ENCODE measurements around the gene SNX20. TPM values are rescaled to one million over a fixed set of nuclear protein-coding genes. Genes with fewer than 3 reads are reported as not detected.

Gene SNX20
- total RNA-seq, 4 donors from 2014 or later, result 0.81 to 2.1 (median 1.2) TPM

- peaks cover 17% of the 10 kb centered on the region for H3K4me1 ChIP-seq
- WGBS, result 87% methylated on average over 1 of the region's 1 CpG
- H3K27me3 ChIP-seq, result no peaks in the 10 kb centered on the region
- no peak overlapping the region for H3K27ac ChIP-seq
- no peaks in the 10 kb centered on the region for H3K36me3 ChIP-seq
- no peak for DNase-seq (ENCODE audit: low spot score in 2 of 2)
- H3K4me3 ChIP-seq, result no peak overlapping the region
- no peak for TF ChIP-seq POLR2AphosphoS5 (IDR thresholded peaks at IDR 0.05)
- no peaks in the 10 kb centered on the region for H3K9me3 ChIP-seq
Measured at GRCh38 chr16:50704245-50704644, 23.1 kb upstream of the SNX20 start.

DNA sequence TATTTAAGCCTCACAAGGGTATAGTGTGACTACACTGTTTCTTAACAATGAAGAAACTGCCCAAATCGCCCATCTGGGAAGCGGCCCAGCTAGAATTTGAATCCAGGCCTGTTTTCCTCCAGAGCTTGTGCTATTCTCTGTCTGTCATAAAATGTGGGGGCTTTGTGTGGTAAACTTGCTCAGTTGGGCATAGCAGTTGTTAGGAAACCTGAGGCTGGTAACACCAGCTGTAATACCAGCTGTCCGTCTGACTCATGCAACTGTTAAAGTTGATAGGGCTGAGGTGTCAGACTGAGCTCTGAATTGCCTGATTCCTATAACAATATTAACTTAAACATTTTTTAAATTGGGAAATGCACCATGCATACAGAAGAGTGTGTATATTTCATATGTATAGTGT, 21.6 kb upstream of the SNX20 start:
- H3K4me1 ChIP-seq, result peaks cover 27% of the 10 kb centered on the region
- no peaks in the 10 kb centered on the region for H3K36me3 ChIP-seq
- no peak for DNase-seq (ENCODE audit: low spot score in 2 of 2)
- H3K4me3 ChIP-seq, result no peak overlapping the region
- TF ChIP-seq CTCF (IDR thresholded peaks at IDR 0.05), result no peak
- no peak for TF ChIP-seq EP300 (IDR thresholded peaks at IDR 0.05)
- no peak for TF ChIP-seq POLR2A (IDR thresholded peaks at IDR 0.05)
- TF ChIP-seq POLR2AphosphoS5 (IDR thresholded peaks at IDR 0.05), result no peak
- H3K27me3 ChIP-seq, result no peaks in the 10 kb centered on the region
- no peaks in the 10 kb centered on the region for H3K9me3 ChIP-seq
- H3K27ac ChIP-seq, result no peak overlapping the region
- WGBS, result 87% methylated on average over 3 of the region's 3 CpGs

DNA sequence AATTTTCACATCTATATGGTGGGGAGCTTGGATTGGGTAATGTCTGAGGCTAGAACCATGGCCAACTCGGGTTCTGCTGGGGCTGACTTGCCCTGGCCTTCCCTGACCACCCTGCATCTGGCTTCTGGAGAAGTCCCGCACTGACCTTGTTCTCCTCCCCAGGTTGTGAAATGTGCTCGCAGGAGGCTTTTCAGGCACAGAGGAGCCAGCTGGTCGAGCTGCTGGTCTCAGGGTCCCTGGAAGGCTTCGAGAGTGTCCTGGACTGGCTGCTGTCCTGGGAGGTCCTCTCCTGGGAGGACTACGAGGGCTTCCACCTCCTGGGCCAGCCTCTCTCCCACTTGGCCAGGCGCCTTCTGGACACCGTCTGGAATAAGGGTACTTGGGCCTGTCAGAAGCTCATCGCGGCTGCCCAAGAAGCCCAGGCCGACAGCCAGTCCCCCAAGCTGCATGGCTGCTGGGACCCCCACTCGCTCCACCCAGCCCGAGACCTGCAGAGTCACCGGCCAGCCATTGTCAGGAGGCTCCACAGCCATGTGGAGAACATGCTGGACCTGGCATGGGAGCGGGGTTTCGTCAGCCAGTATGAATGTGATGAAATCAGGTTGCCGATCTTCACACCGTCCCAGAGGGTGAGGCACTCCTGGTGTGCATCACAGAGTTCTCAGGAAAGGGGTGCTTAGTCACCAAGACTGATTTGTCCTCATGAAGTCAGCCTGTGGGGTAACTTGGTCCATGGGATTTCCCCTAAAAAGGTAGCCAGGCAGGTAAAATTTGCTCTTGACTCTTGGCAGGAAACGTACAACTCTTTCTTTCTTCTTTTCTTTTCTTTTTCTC, 18.4 kb upstream of the SNX20 start:
- peak in 2 of 3 donors; percentile 53 to 55 for TF ChIP-seq POLR2AphosphoS5 (IDR thresholded peaks at IDR 0.05)
- no peak for TF ChIP-seq EP300 (IDR thresholded peaks at IDR 0.05)
- 72% methylated on average over 12 of the region's 19 CpGs for WGBS
- no peaks in the 10 kb centered on the region for H3K36me3 ChIP-seq
- no peaks in the 10 kb centered on the region for H3K27me3 ChIP-seq
- no peaks in the 10 kb centered on the region for H3K9me3 ChIP-seq
- H3K27ac ChIP-seq, result peak overlapping the region; percentile 76
- no peak overlapping the region for H3K4me3 ChIP-seq
- H3K4me1 ChIP-seq, result peaks cover 51% of the 10 kb centered on the region
- peak in 1 of 2 donors; percentile 72 for DNase-seq (ENCODE audit: low spot score in 2 of 2)

- peak in 1 of 2 donors; percentile 59 for DNase-seq (ENCODE audit: low spot score in 2 of 2)
- no peaks in the 10 kb centered on the region for H3K27me3 ChIP-seq
- H3K4me3 ChIP-seq, result peak overlapping the region; percentile 46
- peaks cover 63% of the 10 kb centered on the region for H3K4me1 ChIP-seq
- TF ChIP-seq EP300 (IDR thresholded peaks at IDR 0.05) (no peak), POLR2AphosphoS5 (IDR thresholded peaks at IDR 0.05) (no peak), POLR2A (IDR thresholded peaks at IDR 0.05) (no peak), CTCF (IDR thresholded peaks at IDR 0.05) (no peak)
- peak overlapping the region; percentile 78 for H3K27ac ChIP-seq
- no peaks in the 10 kb centered on the region for H3K9me3 ChIP-seq
- WGBS, result 36% methylated on average over 19 of the region's 19 CpGs
- no peaks in the 10 kb centered on the region for H3K36me3 ChIP-seq
Measured at GRCh38 chr16:50697881-50698767, 17.0 kb upstream of the SNX20 start.

- H3K4me3 ChIP-seq, result peak overlapping the region; percentile 46
- peaks cover 66% of the 10 kb centered on the region for H3K4me1 ChIP-seq
- DNase-seq (ENCODE audit: low spot score in 2 of 2), result peak in 1 of 2 donors; percentile 65
- H3K27me3 ChIP-seq, result no peaks in the 10 kb centered on the region
- TF ChIP-seq EP300 (IDR thresholded peaks at IDR 0.05) (no peak), POLR2A (IDR thresholded peaks at IDR 0.05) (no peak), CTCF (IDR thresholded peaks at IDR 0.05) (no peak), POLR2AphosphoS5 (IDR thresholded peaks at IDR 0.05) (no peak)
- peak overlapping the region; percentile 78 for H3K27ac ChIP-seq
- WGBS, result 91% methylated on average over 5 of the region's 5 CpGs
- H3K9me3 ChIP-seq, result no peaks in the 10 kb centered on the region
- no peaks in the 10 kb centered on the region for H3K36me3 ChIP-seq
Measured at GRCh38 chr16:50697421-50697715, 16.3 kb upstream of the SNX20 start.

Measured in suprapubic skin (tissue), 4 donors.